ENCODE results near the gene PLEKHA8.

Gene PLEKHA8

GRCh38 chr7:30028216-30028748 is at the start of gene PLEKHA8:
Gene PLEKHA8 (plus strand): TSS chr7:30028412. CDS start chr7:30028763, 351 bp downstream.
- peak; percentile 83 for DNase-seq

DNA sequence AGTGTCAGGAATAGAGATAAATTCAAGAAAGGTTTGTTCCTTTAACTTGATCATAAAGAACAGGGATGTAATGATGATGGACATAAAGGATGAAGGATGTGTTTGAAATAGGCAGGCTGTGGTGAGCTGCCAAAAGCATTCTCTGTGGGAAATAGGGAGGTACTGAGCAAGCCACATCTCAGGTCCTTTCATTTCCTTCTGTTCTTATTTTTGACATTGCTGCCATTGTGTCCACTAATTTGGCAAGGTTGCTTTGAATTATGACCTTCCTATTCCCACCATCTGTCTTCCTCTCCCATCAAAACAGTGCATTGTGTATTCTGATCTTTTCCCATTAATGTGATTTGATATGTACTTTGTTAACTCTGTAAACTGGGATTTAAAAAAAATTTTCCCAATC is 48.1 kb upstream of the PLEKHA8 start:
- DNase-seq, result no peak

DNA sequence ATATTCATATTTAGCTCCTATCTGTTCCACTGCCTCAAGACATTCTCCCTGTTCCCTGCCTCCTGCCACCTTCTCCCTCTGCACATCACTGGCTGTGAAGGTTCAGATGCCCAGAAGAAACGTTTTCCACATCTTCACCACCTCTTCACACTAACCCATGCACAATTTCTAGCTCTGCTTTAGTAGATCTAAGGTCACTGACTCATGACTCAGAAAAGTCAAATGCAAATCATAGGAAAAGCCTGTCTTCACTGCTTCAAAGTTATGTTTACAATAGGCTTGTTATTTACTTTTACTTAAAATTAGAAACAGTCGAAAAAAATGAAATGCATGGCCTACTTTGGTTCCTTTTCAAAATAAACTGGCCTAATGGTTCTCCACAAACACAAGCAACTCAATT is 41.1 kb upstream of the PLEKHA8 start:
- DNase-seq, result no peak

DNA sequence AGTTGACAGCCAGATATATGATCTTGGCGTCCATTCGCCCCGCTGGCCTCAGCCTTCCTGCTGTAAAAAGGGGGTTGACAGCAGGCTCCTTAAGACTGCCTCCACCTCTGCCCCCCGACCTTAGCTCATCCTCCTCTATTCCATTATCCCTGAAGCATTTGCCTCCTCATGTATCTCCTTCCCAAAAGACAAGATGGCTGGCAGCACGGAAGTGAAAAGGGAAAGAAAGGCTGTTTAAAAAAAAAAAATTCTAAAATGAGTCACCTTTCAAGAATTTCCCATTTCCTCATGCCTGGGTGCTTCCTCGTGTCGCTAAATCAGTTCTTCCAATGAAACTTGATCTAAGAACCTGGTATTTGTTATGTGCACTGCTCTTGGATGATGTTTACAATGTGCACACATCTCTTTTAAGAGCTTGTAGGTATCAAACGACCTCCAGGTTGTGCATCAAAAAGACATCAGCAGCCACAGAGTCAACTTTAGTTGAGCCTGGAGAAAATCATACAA is 40.3 kb upstream of the PLEKHA8 start:
- DNase-seq, result peak; percentile 39

GRCh38 chr7:29988424-29989256 is 39.6 kb upstream of the PLEKHA8 start:
- peak; percentile 80 for DNase-seq

GRCh38 chr7:29989257-29989995 is 38.8 kb upstream of the PLEKHA8 start, which contains the start of gene SCRN1:
Gene SCRN1 (minus strand): TSS chr7:29989801. CDS start chr7:29969067, 20,734 bp downstream.
- DNase-seq, result peak; percentile 80

DNA sequence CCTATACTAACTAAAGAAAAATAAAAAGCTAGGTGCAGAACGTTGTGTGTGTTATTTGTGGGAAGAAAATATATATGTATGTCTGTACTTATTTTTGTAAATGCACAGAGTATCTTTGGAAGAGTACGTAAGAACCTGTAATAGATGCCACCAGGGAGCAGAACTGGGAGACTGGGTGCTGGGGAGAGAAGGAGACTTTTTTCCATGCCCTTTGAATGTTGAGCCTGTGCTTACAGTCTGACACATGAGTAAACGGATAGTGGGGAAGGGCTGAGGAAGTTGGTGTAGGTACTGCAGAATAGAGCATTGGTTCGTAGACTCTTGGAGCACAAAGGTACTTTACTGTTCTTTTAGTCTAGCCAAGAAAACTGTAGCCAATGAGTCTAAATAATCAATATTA is 37.3 kb upstream of the PLEKHA8 start:
- no peak for DNase-seq

GRCh38 chr7:29991937-29992336 is 36.3 kb upstream of the PLEKHA8 start:
- DNase-seq, result no peak

- DNase-seq, result no peak
Measured at GRCh38 chr7:29993140-29993539, 35.1 kb upstream of the PLEKHA8 start.

DNA sequence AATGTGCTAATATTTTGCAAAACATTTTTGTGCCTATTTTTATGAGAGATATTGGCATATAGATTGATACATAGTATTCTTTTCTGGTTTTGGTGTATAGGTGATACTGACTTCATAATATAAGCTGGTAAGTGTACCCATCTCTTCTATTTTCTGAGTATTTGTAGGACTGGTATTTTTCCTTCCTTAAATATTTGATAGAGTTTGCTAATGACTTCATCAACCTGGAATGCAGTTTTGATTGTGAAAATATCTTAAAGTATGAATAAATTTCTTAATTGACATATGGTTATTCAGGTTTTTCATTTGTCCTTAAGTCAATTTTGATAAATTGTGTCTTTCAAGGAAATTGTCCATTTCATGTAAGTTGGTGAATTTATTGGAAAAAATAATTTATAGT is 32.6 kb upstream of the PLEKHA8 start:
- DNase-seq, result no peak

DNA sequence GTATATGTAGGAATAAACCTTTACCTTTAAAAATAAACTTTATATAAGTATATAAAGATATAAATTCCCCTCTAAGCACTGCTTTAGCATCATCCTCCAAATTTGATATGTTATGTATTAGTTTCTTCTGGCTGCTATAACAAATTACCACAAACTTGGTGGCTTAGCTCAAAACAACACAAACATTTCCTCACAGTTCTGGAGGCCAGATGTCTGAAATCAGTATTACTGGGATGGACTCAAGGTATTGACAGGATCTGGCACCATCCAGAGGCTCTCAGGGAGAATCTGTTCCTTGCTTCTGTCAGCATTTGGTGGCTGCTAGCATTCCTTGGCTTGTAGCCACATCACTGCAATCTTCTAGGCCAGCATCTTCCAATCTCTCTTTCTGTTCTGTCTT is 31.9 kb upstream of the PLEKHA8 start:
- no peak for DNase-seq

DNA sequence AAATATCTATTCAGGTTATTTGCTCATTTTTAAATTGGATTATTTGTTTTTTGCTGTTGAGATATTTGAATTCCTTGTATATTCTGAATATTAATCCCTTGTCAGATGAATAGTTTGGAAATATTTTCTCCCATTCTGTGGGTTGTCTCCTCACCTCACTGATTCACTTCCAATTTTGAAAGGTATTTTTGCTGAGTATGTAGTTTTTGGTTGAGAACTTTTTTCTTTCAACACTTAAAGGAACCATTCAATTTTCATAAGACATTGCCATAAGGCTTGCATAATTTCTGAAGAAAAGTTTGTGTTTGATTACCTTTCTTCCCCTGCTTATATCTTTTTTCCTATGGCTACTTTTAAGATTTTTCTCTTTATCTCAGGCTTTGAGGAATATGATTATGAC is 29.7 kb upstream of the PLEKHA8 start:
- DNase-seq, result no peak

DNA sequence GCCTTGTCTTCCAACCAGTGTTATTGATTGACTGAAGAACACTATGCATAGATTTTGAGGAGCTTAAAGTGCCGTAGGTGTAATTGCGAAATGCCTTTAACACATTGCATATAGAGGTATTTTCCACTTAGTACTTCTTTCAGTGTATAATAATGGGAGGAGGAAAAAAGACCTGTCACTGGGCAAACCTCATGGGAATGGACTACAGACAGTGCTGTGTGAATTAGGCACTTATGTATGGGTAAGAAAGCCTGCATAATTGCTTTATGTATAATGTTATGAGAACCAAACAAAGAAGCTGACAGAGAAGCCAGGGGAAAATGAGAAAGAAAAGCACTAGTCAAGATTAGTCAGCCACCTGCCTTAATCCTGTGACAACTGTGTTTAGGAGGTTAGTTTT is 26.2 kb upstream of the PLEKHA8 start:
- DNase-seq, result no peak

DNA sequence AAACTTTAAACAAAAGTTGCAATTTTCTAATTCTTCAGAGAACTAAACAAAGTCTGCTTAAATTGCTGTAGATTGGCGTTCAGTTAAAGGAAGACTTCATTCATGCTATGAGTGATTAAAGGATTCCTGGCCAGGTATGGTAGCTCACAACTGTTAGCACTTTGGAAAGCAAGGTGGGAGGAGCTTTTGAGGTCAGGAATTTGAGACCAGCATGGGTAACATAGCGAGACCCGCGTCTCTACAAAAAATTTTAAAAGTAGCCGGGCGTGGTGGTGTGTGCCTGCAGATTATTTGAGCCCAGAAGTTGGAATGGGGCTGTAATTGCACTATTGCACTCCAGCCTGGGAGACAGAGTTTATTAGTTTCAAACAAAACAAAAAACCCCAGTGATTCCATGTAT is 25.1 kb upstream of the PLEKHA8 start:
- DNase-seq, result no peak

DNA sequence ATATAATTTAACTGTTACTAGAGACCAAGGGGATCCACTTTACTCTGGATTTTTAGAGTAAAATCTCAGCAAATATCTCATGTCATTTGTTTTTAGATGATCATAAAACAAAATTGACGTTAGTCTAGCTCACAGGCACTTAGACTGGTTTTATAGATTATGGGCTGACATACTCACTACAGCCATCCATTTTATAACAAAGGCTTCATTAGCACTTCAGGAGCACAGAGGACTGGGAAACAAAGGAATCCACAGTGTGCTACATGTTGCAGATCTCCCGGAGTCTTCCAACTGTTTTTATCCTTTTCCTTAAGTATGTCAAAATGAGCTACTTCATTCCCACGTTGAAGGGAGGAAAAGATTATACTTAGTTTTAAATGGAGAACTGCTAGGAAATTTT is 22.7 kb upstream of the PLEKHA8 start:
- DNase-seq, result no peak

GRCh38 chr7:30010021-30010420 is 18.2 kb upstream of the PLEKHA8 start:
- no peak for DNase-seq

- no peak for DNase-seq
Measured at GRCh38 chr7:30012757-30013156, 15.5 kb upstream of the PLEKHA8 start.

- no peak for DNase-seq
Measured at GRCh38 chr7:30018451-30018850, 9.8 kb upstream of the PLEKHA8 start.

- DNase-seq, result no peak
Measured at GRCh38 chr7:30019387-30019786, 8.8 kb upstream of the PLEKHA8 start.

- no peak for DNase-seq
Measured at GRCh38 chr7:30019960-30020359, 8.3 kb upstream of the PLEKHA8 start.

DNA sequence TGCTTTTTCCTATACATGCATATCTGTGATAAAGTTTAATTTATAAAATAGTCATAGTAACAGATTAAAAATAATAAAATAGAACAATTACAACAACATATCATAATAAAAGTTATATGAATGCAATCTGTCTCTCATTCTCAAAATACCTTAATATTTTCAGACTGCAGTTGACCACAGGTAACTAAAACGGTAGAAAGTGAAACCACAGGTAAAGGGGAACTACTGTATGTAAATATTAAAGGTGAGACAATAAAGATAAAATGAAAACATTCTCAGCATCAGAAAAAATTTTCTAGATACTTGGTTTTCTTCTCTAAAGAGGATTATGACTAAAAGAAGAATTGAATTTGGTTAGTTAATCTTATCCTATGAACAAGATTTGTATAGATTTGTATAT is 7.7 kb upstream of the PLEKHA8 start:
- DNase-seq, result no peak

GRCh38 chr7:30022991-30023390 is 5.2 kb upstream of the PLEKHA8 start:
- no peak for DNase-seq

GRCh38 chr7:30023524-30023923 is 4.7 kb upstream of the PLEKHA8 start:
- no peak for DNase-seq
